ENCODE measurements around the gene TMPRSS6.

Gene TMPRSS6

GRCh38 chr22:37140686-37141323 is 31.3 kb upstream of the TMPRSS6 start:
- no peak for DNase-seq

GRCh38 chr22:37139762-37140161 is 30.2 kb upstream of the TMPRSS6 start:
- DNase-seq = no peak

- DNase-seq = no peak
Observed at GRCh38 chr22:37138849-37139561, 29.5 kb upstream of the TMPRSS6 start.

- no peak for DNase-seq
Observed at GRCh38 chr22:37137903-37138665, 28.6 kb upstream of the TMPRSS6 start.

GRCh38 chr22:37137131-37137530 is 27.6 kb upstream of the TMPRSS6 start:
- DNase-seq = no peak

GRCh38 chr22:37135023-37135422 is 25.5 kb upstream of the TMPRSS6 start:
- no peak for DNase-seq

GRCh38 chr22:37133304-37134018 is 23.9 kb upstream of the TMPRSS6 start:
- no peak for DNase-seq

GRCh38 chr22:37132773-37133172 is 23.3 kb upstream of the TMPRSS6 start:
- no peak for DNase-seq

GRCh38 chr22:37129866-37130441 is 20.4 kb upstream of the TMPRSS6 start:
- DNase-seq = no peak

GRCh38 chr22:37128555-37129281 is 19.2 kb upstream of the TMPRSS6 start:
- no peak for DNase-seq

GRCh38 chr22:37127350-37127878 is 17.9 kb upstream of the TMPRSS6 start:
- no peak for DNase-seq

GRCh38 chr22:37126882-37127281 is 17.4 kb upstream of the TMPRSS6 start:
- DNase-seq = no peak

- DNase-seq = no peak
Observed at GRCh38 chr22:37126383-37126782, 16.9 kb upstream of the TMPRSS6 start.

GRCh38 chr22:37123649-37124048 is 14.1 kb upstream of the TMPRSS6 start:
- no peak for DNase-seq

- DNase-seq = no peak
Observed at GRCh38 chr22:37122598-37123180, 13.2 kb upstream of the TMPRSS6 start.

GRCh38 chr22:37121887-37122591 is 12.5 kb upstream of the TMPRSS6 start:
- DNase-seq = peak; percentile 51

GRCh38 chr22:37120569-37121340 is 11.2 kb upstream of the TMPRSS6 start:
- DNase-seq = no peak

GRCh38 chr22:37119872-37120271 is 10.4 kb upstream of the TMPRSS6 start:
- DNase-seq = no peak

GRCh38 chr22:37118083-37118482 is 8.6 kb upstream of the TMPRSS6 start:
- DNase-seq = no peak

GRCh38 chr22:37117092-37117491 is 7.6 kb upstream of the TMPRSS6 start:
- no peak for DNase-seq

All from fibroblast of skin of back (primary cell).